ENCODE results near the gene DNAJC6.

DNAJC6 gene

GRCh38 chr1:65401612-65402011, 92.3 kb downstream of the DNAJC6 start:
- TF ChIP-seq CTCF (IDR thresholded peaks at IDR 0.05; ENCODE audit: low read depth, low read length): no peak
- H3K27ac ChIP-seq: no peak overlapping the region
- no peaks in the 10 kb centered on the region for H3K9me3 ChIP-seq (ENCODE audit: severe bottlenecking)
- DNase-seq: no peak
- H3K27me3 ChIP-seq (ENCODE audit: insufficient read depth, low read depth, severe bottlenecking): no peaks in the 10 kb centered on the region
- no peak overlapping the region for H3K4me3 ChIP-seq (ENCODE audit: low read depth, low read length)
- H3K36me3 ChIP-seq: peaks cover 5% of the 10 kb centered on the region

GRCh38 chr1:65404941-65405340, 95.6 kb downstream of the DNAJC6 start:
- Histone ChIP-seq H3K4me3 (ENCODE audit: low read depth, low read length) (no peak overlapping the region), H3K9me3 (ENCODE audit: severe bottlenecking) (no peaks in the 10 kb centered on the region), H3K27me3 (ENCODE audit: insufficient read depth, low read depth, severe bottlenecking) (no peaks in the 10 kb centered on the region), H3K27ac (no peak overlapping the region), H3K36me3 (peaks cover 5% of the 10 kb centered on the region; the same call in 1 of the 2 replicates)
- DNase-seq: no peak
- no peak for TF ChIP-seq CTCF (IDR thresholded peaks at IDR 0.05; ENCODE audit: low read depth, low read length)

GRCh38 chr1:65407877-65408276, 98.5 kb downstream of the DNAJC6 start:
- H3K27ac ChIP-seq: no peak overlapping the region

GRCh38 chr1:65409314-65409713, 100.0 kb downstream of the DNAJC6 start:
- TF ChIP-seq CTCF (IDR thresholded peaks at IDR 0.05; ENCODE audit: low read depth, low read length): no peak
- no peak for DNase-seq
- Histone ChIP-seq H3K27ac (no peak overlapping the region), H3K27me3 (ENCODE audit: insufficient read depth, low read depth, severe bottlenecking) (no peaks in the 10 kb centered on the region), H3K36me3 (peaks cover 3% of the 10 kb centered on the region; the same call in 1 of the 2 replicates), H3K9me3 (ENCODE audit: severe bottlenecking) (no peaks in the 10 kb centered on the region), H3K4me3 (ENCODE audit: low read depth, low read length) (no peak overlapping the region)

More at GRCh38 chr1:65407877-65408276, 98.5 kb downstream of the DNAJC6 start:
- H3K27me3 ChIP-seq (ENCODE audit: insufficient read depth, low read depth, severe bottlenecking): no peaks in the 10 kb centered on the region
- no peak overlapping the region for H3K4me3 ChIP-seq (ENCODE audit: low read depth, low read length)
- no peak for TF ChIP-seq CTCF (IDR thresholded peaks at IDR 0.05; ENCODE audit: low read depth, low read length)
- no peaks in the 10 kb centered on the region for H3K9me3 ChIP-seq (ENCODE audit: severe bottlenecking)
- H3K36me3 ChIP-seq: peaks cover 3% of the 10 kb centered on the region; the same call in 1 of the 2 replicates
- DNase-seq: no peak

- Histone ChIP-seq H3K9me3 (ENCODE audit: severe bottlenecking) (no peaks in the 10 kb centered on the region), H3K36me3 (peaks cover 3% of the 10 kb centered on the region; the same call in 1 of the 2 replicates), H3K27ac (no peak overlapping the region), H3K4me3 (ENCODE audit: low read depth, low read length) (no peak overlapping the region), H3K27me3 (ENCODE audit: insufficient read depth, low read depth, severe bottlenecking) (no peaks in the 10 kb centered on the region)
- no peak for DNase-seq
- no peak for TF ChIP-seq CTCF (IDR thresholded peaks at IDR 0.05; ENCODE audit: low read depth, low read length)
Measured at GRCh38 chr1:65409816-65410326, 100.5 kb downstream of the DNAJC6 start.
